Measurements from ENCODE around the gene PRR9.

DNA sequence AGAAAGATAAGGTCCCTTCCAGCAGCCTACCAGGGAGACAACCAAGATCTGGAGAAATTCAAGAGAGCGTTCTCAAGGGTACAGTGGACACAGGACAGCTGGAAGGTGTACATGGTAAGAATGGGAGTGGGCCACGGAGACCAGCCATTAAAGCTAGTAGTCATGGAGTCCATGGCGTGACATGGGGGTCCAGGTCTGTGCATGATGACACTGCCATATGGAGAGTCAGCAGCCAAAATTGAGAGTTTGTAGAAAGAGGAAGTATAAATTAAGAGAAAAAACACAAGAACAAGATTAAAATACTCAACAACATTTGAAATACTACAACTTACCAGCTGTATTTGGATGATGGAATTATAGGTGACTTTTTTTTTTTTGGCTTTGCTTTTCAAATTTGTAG lies 34.2 kb downstream of the PRR9 start:
- TF ChIP-seq, protein P1, sequence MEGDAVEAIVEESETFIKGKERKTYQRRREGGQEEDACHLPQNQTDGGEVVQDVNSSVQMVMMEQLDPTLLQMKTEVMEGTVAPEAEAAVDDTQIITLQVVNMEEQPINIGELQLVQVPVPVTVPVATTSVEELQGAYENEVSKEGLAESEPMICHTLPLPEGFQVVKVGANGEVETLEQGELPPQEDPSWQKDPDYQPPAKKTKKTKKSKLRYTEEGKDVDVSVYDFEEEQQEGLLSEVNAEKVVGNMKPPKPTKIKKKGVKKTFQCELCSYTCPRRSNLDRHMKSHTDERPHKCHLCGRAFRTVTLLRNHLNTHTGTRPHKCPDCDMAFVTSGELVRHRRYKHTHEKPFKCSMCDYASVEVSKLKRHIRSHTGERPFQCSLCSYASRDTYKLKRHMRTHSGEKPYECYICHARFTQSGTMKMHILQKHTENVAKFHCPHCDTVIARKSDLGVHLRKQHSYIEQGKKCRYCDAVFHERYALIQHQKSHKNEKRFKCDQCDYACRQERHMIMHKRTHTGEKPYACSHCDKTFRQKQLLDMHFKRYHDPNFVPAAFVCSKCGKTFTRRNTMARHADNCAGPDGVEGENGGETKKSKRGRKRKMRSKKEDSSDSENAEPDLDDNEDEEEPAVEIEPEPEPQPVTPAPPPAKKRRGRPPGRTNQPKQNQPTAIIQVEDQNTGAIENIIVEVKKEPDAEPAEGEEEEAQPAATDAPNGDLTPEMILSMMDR (conservative IDR thresholded peaks at IDR 0.05): no peak
- TF ChIP-seq EZH2 (IDR thresholded peaks at IDR 0.05; ENCODE audit: low read depth): no peak

All from PC-9 (cell line).